ENCODE measurements around the gene ABHD14A.

- TF ChIP-seq CTCF (IDR thresholded peaks at IDR 0.05) (no peak), POLR2A (IDR thresholded peaks at IDR 0.05) (no peak)
Observed at GRCh38 chr3:51964521-51964920, 10.3 kb upstream of the ABHD14A start.

All from testis (tissue), 2 donors.